Osteocyte (in vitro differentiated cells): Measurements from ENCODE around the gene OTOGL. TPM values are rescaled to one million over a fixed set of nuclear protein-coding genes. Genes with fewer than 3 reads are reported as not detected.
A peak's percentile ranks its signal among the peaks of the same experiment; 100 is the strongest.
"Not testable (repeated sequence)": the region's sequence is repeated elsewhere in the genome, so short reads cannot be mapped to it uniquely, and the experiment has no call there.

Source experiments
- DNase-seq: peaks from one replicate; pipeline ENCODE4 v3.0.0; 2021; ENCODE audit warnings: mixed read lengths; ENCODE audit not compliant: unreplicated experiment; ENCODE audit errors: extremely low spot score
- H3K27ac Mint-ChIP-seq: one replicate; pipeline ENCODE4 v1.8.0; 2021; ENCODE audit warnings: mild to moderate bottlenecking, mixed read lengths; ENCODE audit not compliant: unreplicated experiment
- H3K27me3 Mint-ChIP-seq: one replicate; pipeline ENCODE4 v1.8.0; 2021; ENCODE audit warnings: mixed read lengths; ENCODE audit not compliant: unreplicated experiment
- H3K36me3 Mint-ChIP-seq: one replicate; pipeline ENCODE4 v1.8.0; 2021; ENCODE audit warnings: mixed read lengths; ENCODE audit not compliant: unreplicated experiment
- H3K4me1 Mint-ChIP-seq: one replicate; pipeline ENCODE4 v1.8.0; 2021; ENCODE audit warnings: mixed read lengths; ENCODE audit not compliant: unreplicated experiment
- H3K4me3 Mint-ChIP-seq: one replicate; pipeline ENCODE4 v1.8.0; 2021; ENCODE audit warnings: mild to moderate bottlenecking, moderate library complexity, mixed read lengths; ENCODE audit not compliant: unreplicated experiment
- H3K9me3 Mint-ChIP-seq: one replicate; pipeline ENCODE4 v1.8.0; 2021; ENCODE audit warnings: mixed read lengths; ENCODE audit not compliant: unreplicated experiment
- total RNA-seq: library from RNA; stranded (reverse); gene quantifications from 2 replicates; pipeline ENCODE4 v1.2.1, GENCODE V29; 2021
- TF ChIP-seq, protein P1 (sequence below): fragments of 200-600 bp; sonication (generic); IDR thresholded peaks from 2 replicates; pipeline ENCODE4 v1.5.0; 2021; ENCODE audit warnings: antibody characterized with exemption, mild to moderate bottlenecking, moderate library complexity

OTOGL gene
- total RNA-seq, 1 donor from 2014 or later = 0.19 TPM

- DNase-seq = no peak
- H3K4me3 Mint-ChIP-seq = no peak overlapping the region
- no peak overlapping the region for H3K27ac Mint-ChIP-seq
- peaks cover 2% of the 10 kb centered on the region for H3K4me1 Mint-ChIP-seq
- TF ChIP-seq, protein P1, sequence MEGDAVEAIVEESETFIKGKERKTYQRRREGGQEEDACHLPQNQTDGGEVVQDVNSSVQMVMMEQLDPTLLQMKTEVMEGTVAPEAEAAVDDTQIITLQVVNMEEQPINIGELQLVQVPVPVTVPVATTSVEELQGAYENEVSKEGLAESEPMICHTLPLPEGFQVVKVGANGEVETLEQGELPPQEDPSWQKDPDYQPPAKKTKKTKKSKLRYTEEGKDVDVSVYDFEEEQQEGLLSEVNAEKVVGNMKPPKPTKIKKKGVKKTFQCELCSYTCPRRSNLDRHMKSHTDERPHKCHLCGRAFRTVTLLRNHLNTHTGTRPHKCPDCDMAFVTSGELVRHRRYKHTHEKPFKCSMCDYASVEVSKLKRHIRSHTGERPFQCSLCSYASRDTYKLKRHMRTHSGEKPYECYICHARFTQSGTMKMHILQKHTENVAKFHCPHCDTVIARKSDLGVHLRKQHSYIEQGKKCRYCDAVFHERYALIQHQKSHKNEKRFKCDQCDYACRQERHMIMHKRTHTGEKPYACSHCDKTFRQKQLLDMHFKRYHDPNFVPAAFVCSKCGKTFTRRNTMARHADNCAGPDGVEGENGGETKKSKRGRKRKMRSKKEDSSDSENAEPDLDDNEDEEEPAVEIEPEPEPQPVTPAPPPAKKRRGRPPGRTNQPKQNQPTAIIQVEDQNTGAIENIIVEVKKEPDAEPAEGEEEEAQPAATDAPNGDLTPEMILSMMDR = no peak
- H3K27me3 Mint-ChIP-seq = no peaks in the 10 kb centered on the region
- no peaks in the 10 kb centered on the region for H3K36me3 Mint-ChIP-seq
- no peaks in the 10 kb centered on the region for H3K9me3 Mint-ChIP-seq
Observed at GRCh38 chr12:80068173-80068572, 31.2 kb upstream of the OTOGL start.

DNA sequence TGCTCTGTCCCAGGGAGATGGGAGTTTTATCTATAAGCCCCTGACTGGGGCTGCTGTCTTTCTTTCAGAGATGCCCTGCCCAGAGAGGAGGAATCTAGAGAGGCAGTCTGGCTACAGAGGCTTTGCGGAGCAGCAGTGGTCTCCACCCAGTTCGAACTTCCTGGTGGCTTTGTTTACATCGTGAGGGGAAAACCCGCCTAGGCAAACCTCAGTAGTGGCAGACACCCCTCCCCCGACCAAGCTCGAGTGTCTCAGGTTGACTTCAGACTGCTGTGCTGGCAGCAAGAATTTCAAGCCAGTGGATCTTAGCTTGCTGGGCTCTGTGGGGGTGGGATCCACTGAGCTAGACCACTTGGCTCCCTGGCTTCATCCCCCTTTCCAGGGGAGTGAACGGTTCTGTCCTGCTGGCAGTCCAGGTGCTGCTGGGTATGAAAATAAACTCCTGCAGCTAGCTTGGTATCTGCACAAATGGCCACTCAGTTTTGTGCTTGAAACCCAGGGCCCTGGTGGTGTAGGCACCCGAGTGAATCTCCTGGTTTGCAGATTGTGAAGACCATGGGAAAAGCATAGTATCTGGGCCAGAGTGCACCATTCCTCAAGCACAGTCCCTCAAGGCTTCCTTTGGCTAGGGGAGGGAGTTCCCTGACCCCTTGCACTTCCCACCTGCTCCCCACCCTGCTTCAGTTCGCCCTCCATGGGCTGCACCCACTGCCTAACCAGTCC lies 15.3 kb upstream of the OTOGL start:
- DNase-seq, H3K4me3 Mint-ChIP-seq, H3K27me3 Mint-ChIP-seq, H3K36me3 Mint-ChIP-seq, H3K27ac Mint-ChIP-seq, H3K4me1 Mint-ChIP-seq: not testable (repeated sequence)
- H3K9me3 Mint-ChIP-seq = peaks cover 18% of the 10 kb centered on the region

GRCh38 chr12:80086025-80086424 lies 13.3 kb upstream of the OTOGL start:
- DNase-seq = no peak
- Mint-ChIP-seq H3K4me1 (peaks cover 3% of the 10 kb centered on the region), H3K27me3 (no peaks in the 10 kb centered on the region), H3K9me3 (peaks cover 24% of the 10 kb centered on the region), H3K36me3 (no peaks in the 10 kb centered on the region), H3K4me3 (no peak overlapping the region), H3K27ac (no peak overlapping the region)
- TF ChIP-seq, protein P1 = no peak

GRCh38 chr12:80087486-80088213 lies 11.7 kb upstream of the OTOGL start:
- DNase-seq = no peak
- TF ChIP-seq, protein P1 = no peak
- H3K27me3 Mint-ChIP-seq = no peaks in the 10 kb centered on the region
- H3K9me3 Mint-ChIP-seq = peaks cover 18% of the 10 kb centered on the region
- H3K4me1 Mint-ChIP-seq = peaks cover 3% of the 10 kb centered on the region
- H3K27ac Mint-ChIP-seq = no peak overlapping the region
- no peaks in the 10 kb centered on the region for H3K36me3 Mint-ChIP-seq
- no peak overlapping the region for H3K4me3 Mint-ChIP-seq

DNA sequence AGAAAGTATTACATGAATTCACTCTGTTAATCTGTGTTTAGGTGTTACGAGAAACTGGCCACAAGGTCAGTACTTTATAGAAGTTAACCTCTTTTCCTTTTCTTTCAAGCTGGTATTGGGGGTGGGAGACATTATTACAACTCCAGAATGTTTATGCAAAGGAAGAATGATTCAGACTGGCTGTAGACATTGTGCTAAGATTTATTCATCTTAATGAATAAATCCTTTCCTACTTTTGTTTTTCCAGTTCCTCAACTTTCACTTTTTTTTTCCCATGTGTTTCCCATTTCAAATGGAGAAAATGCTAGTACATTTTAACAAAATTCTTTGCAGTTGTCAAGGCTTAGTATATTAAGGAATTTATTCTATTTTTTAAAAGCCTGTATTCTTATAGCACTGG lies 1.3 kb downstream of the OTOGL start:
- no peak for DNase-seq

More for the DNA sequence above, 1.3 kb downstream of the OTOGL start:
- Mint-ChIP-seq H3K4me3 (no peak overlapping the region), H3K36me3 (no peaks in the 10 kb centered on the region), H3K4me1 (peaks cover 9% of the 10 kb centered on the region), H3K27ac (peak overlapping the region; percentile 61), H3K27me3 (no peaks in the 10 kb centered on the region), H3K9me3 (no peaks in the 10 kb centered on the region)
- TF ChIP-seq, protein P1 = no peak
